HL-60 (cell line): ENCODE results near the gene IQCE.

Source experiments
- DNase-seq, 2 experiments: peaks; one replicate each; pipeline ENCODE4 v3.0.0-alpha.2; 2010 to 2020; ENCODE audit warnings: low read depth in 1 of 2, low spot score in 1 of 2
- H3K27ac ChIP-seq: fragments of 250-450 bp; sonication (Bioruptor Pico); replicated peaks from 2 replicates; pipeline ENCODE4 v1.5.1; 2020; ENCODE audit warnings: mild to moderate bottlenecking, moderate library complexity
- H3K27me3 ChIP-seq: fragments of 250-450 bp; sonication (Bioruptor Pico); 2 replicates; pipeline ENCODE4 v1.5.1; 2021; ENCODE audit warnings: mild to moderate bottlenecking, moderate library complexity; ENCODE audit not compliant: insufficient read depth, poor library complexity, severe bottlenecking
- H3K4me3 ChIP-seq: replicated peaks from 2 replicates; pipeline ENCODE4 v1.5.1; 2011; ENCODE audit warnings: mild to moderate bottlenecking, control low read depth, low read length; ENCODE audit not compliant: insufficient read depth
- CTCF ChIP-seq: IDR thresholded peaks from one replicate; pipeline ENCODE4 v1.5.1; 2011; ENCODE audit warnings: low read length, control low read depth, inconsistent platforms; ENCODE audit not compliant: insufficient read depth
- GABPA ChIP-seq: IDR thresholded peaks from 2 replicates; pipeline ENCODE4 v1.6.1; 2012; ENCODE audit warnings: low read depth
- POLR2AphosphoS5 ChIP-seq: IDR thresholded peaks from 2 replicates; pipeline ENCODE4 v1.6.1; 2012; ENCODE audit warnings: low read depth
- SPI1 ChIP-seq: IDR thresholded peaks from 2 replicates; pipeline ENCODE4 v1.6.1; 2012; ENCODE audit warnings: low read depth, mild to moderate bottlenecking, borderline replicate concordance
- TF ChIP-seq, protein P1 (sequence below): IDR thresholded peaks from 2 replicates; pipeline ENCODE4 v1.6.1; 2012; ENCODE audit warnings: low read depth; ENCODE audit not compliant: insufficient replicate concordance

IQCE gene

DNA sequence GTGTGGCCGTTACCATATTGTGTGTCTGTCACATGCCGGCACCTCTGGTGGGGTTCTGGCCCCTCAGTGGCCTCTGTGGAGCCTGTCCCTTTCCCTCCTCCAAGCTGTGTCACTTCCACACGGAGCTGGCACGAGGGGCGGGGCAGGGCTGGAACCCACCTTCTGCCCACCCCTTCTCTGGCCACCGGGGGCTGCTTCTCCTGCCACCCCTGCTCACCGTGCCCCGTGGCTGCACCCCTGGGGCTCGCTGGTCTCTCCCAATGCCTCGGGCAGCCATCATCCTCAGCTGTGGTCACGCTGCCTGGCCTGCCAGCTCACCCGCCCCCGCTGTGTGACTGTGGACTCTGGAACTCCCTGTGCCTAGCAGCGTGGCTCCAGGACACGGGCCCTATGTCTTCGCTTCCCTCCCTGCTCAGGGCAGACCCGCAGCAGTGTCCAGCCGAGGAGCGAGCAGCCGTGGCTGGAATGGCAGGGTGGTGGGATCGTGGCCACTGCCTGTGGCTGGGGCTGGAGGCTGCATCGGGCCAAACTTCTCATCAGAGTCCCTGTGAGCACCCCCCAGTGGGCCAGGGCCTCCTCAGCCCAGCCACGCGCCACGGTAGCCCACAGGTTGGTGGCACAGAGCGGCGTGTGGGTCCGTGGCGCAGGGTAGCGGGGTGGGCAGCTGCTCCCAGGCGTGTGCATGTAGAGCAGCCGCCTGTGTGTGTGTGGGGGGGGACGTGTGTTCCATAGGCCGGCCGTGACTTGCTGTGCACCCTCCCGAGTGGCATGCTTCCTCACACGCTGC, 81.1 kb downstream of the IQCE start:
- TF ChIP-seq CTCF (no peak), GABPA (no peak), POLR2AphosphoS5 (no peak), SPI1 (no peak)
- TF ChIP-seq, protein P1, sequence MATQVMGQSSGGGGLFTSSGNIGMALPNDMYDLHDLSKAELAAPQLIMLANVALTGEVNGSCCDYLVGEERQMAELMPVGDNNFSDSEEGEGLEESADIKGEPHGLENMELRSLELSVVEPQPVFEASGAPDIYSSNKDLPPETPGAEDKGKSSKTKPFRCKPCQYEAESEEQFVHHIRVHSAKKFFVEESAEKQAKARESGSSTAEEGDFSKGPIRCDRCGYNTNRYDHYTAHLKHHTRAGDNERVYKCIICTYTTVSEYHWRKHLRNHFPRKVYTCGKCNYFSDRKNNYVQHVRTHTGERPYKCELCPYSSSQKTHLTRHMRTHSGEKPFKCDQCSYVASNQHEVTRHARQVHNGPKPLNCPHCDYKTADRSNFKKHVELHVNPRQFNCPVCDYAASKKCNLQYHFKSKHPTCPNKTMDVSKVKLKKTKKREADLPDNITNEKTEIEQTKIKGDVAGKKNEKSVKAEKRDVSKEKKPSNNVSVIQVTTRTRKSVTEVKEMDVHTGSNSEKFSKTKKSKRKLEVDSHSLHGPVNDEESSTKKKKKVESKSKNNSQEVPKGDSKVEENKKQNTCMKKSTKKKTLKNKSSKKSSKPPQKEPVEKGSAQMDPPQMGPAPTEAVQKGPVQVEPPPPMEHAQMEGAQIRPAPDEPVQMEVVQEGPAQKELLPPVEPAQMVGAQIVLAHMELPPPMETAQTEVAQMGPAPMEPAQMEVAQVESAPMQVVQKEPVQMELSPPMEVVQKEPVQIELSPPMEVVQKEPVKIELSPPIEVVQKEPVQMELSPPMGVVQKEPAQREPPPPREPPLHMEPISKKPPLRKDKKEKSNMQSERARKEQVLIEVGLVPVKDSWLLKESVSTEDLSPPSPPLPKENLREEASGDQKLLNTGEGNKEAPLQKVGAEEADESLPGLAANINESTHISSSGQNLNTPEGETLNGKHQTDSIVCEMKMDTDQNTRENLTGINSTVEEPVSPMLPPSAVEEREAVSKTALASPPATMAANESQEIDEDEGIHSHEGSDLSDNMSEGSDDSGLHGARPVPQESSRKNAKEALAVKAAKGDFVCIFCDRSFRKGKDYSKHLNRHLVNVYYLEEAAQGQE: no peak
- no peak for DNase-seq
- no peaks in the 10 kb centered on the region for H3K27me3 ChIP-seq
- H3K4me3 ChIP-seq: no peak overlapping the region
- no peak overlapping the region; the same call in 1 of the 2 replicates for H3K27ac ChIP-seq

DNA sequence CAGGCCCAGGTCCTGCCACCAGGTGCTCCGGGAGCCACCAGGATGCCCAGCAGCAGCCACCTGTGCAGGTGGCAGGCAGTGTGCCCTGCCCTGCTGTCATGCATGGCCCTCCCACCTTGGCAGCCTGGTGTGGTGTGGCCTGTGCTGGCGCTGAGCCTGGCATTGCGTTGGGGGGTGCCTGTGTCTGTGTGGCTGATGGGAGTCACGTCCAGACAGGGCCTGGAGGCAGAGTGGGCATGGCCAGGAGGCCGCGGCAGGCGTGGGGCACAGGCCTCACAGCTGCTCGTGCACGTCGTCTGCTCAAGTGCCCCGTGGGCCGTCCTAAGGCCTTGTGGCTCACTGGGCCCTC, 81.7 kb downstream of the IQCE start:
- no peak overlapping the region for H3K4me3 ChIP-seq
- H3K27ac ChIP-seq: peak overlapping the region; percentile 81
- DNase-seq: no peak
- TF ChIP-seq GABPA: no peak
- TF ChIP-seq, protein P1: no peak
- no peak for TF ChIP-seq POLR2AphosphoS5
- TF ChIP-seq CTCF: no peak
- no peak for TF ChIP-seq SPI1
- no peaks in the 10 kb centered on the region for H3K27me3 ChIP-seq

DNA sequence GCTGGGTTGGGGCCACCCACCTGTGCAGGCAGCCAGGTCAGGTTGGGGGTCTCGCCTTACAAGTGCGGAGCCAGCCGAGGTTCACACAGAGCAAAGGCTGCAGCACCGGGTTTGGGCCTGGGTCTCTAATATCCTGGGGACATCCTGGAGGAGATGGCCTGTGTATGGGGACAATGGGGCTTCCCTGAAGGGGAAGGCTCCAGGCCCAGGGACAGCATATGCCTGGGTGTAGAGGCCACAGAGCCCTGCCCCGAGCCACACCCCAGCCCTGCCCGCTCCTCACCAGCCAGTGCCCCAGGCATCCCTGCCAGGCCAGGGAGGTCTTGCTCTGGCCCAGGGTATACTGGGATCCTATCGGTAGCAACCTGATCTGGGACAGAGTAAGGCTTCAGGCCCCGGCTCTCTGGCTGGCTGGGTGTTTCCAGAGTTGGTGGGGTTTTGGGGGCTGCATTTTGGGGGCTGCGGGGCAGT, 82.1 kb downstream of the IQCE start:
- DNase-seq: no peak
- Histone ChIP-seq H3K27ac (peak overlapping the region; percentile 81), H3K4me3 (no peak overlapping the region), H3K27me3 (no peaks in the 10 kb centered on the region)
- TF ChIP-seq POLR2AphosphoS5 (no peak), GABPA (no peak), SPI1 (no peak), CTCF (no peak)
- TF ChIP-seq, protein P1: no peak
